Measurements from ENCODE around the gene VCAM1. TPM values are rescaled to one million over a fixed set of nuclear protein-coding genes. Genes with fewer than 3 reads are reported as not detected.
"Not testable (repeated sequence)": the region's sequence is repeated elsewhere in the genome, so short reads cannot be mapped to it uniquely, and the experiment has no call there.

Gene VCAM1
- total RNA-seq, 2 experiments from 2014 or later = 0.83 to 1.1 TPM

- Mint-ChIP-seq H3K36me3 (ENCODE audit: low read depth) (no peaks in the 10 kb centered on the region), H3K27ac (no peak overlapping the region), H3K4me1 (ENCODE audit: low read depth) (no peaks in the 10 kb centered on the region), H3K27me3 (peaks cover 3% of the 10 kb centered on the region), H3K9me3 (peaks cover 9% of the 10 kb centered on the region), H3K4me3 (no peak overlapping the region)
- intact Hi-C loops (cut with micrococcal nuclease) = no loop called here
- ChIA-PET CTCF (no interaction called here), POLR2A (no interaction called here)
- no peak for ATAC-seq
- TF ChIP-seq CTCF (IDR thresholded peaks at IDR 0.05) = no peak
- DNase-seq = no peak
Observed at GRCh38 chr1:100778748-100779147, 59.2 kb downstream of the VCAM1 start.

- POLR2A ChIA-PET = no interaction called here
- Mint-ChIP-seq H3K4me1 (ENCODE audit: low read depth) (no peaks in the 10 kb centered on the region), H3K9me3 (peaks cover 9% of the 10 kb centered on the region), H3K27ac (no peak overlapping the region), H3K27me3 (peaks cover 5% of the 10 kb centered on the region), H3K36me3 (ENCODE audit: low read depth) (no peaks in the 10 kb centered on the region), H3K4me3 (no peak overlapping the region)
- no peak for TF ChIP-seq CTCF (IDR thresholded peaks at IDR 0.05)
- ATAC-seq = no peak
- intact Hi-C loops (cut with micrococcal nuclease) = no loop called here
- CTCF ChIA-PET = no interaction called here
- no peak for DNase-seq
Observed at GRCh38 chr1:100780814-100781213, 61.3 kb downstream of the VCAM1 start.

- CTCF ChIA-PET; H3K4me1 Mint-ChIP-seq (ENCODE audit: low read depth); H3K27ac Mint-ChIP-seq; H3K27me3 Mint-ChIP-seq; POLR2A ChIA-PET; H3K36me3 Mint-ChIP-seq (ENCODE audit: low read depth); H3K9me3 Mint-ChIP-seq; intact Hi-C loops (cut with micrococcal nuclease); DNase-seq; H3K4me3 Mint-ChIP-seq; ATAC-seq: not testable (repeated sequence)
Observed at GRCh38 chr1:100781728-100782127, 62.2 kb downstream of the VCAM1 start.

GRCh38 chr1:100782473-100783039 lies 63.0 kb downstream of the VCAM1 start:
- CTCF ChIA-PET = no interaction called here
- Mint-ChIP-seq H3K27me3 (peaks cover 7% of the 10 kb centered on the region), H3K4me1 (ENCODE audit: low read depth) (no peaks in the 10 kb centered on the region)

GRCh38 chr1:100785470-100786052 lies 66.0 kb downstream of the VCAM1 start:
- DNase-seq (no peak), ATAC-seq (no peak)
- ChIA-PET POLR2A (no interaction called here), CTCF (interaction anchor here (1.5 kb wide), 1 partner anchor 83 kb away, joined by 4 read pairs; no protein-coding TSS in a partner anchor)
- no peak for TF ChIP-seq CTCF (IDR thresholded peaks at IDR 0.05)
- Mint-ChIP-seq H3K27ac (no peak overlapping the region), H3K9me3 (peaks cover 9% of the 10 kb centered on the region), H3K36me3 (ENCODE audit: low read depth) (no peaks in the 10 kb centered on the region), H3K4me1 (ENCODE audit: low read depth) (no peaks in the 10 kb centered on the region), H3K27me3 (peaks cover 6% of the 10 kb centered on the region), H3K4me3 (no peak overlapping the region)
- intact Hi-C loops (cut with micrococcal nuclease) = no loop called here

More at GRCh38 chr1:100782473-100783039, 63.0 kb downstream of the VCAM1 start:
- no peak for ATAC-seq
- H3K4me3 Mint-ChIP-seq = no peak overlapping the region
- POLR2A ChIA-PET = no interaction called here
- DNase-seq = no peak
- TF ChIP-seq CTCF (IDR thresholded peaks at IDR 0.05) = no peak
- H3K36me3 Mint-ChIP-seq (ENCODE audit: low read depth) = no peaks in the 10 kb centered on the region
- intact Hi-C loops (cut with micrococcal nuclease) = no loop called here
- no peak overlapping the region for H3K27ac Mint-ChIP-seq
- H3K9me3 Mint-ChIP-seq = peaks cover 9% of the 10 kb centered on the region

Data from activated CD8-positive, alpha-beta T cell treated with anti-CD3 and anti-CD28 coated beads for 36 hours (primary cell).